HG03064 (cell line): ENCODE results near the gene ZBTB47.

ENCODE experiments used
- ATAC-seq: cut with Tn5 transposase; IDR thresholded peaks from one replicate; pipeline ENCODE4 v1.9.1; 2021; ENCODE audit warnings: low read depth; ENCODE audit not compliant: unreplicated experiment

The ZBTB47 gene

GRCh38 chr3:42696356-42697288 is 43.1 kb downstream of the ZBTB47 start:
- no peak for ATAC-seq

DNA sequence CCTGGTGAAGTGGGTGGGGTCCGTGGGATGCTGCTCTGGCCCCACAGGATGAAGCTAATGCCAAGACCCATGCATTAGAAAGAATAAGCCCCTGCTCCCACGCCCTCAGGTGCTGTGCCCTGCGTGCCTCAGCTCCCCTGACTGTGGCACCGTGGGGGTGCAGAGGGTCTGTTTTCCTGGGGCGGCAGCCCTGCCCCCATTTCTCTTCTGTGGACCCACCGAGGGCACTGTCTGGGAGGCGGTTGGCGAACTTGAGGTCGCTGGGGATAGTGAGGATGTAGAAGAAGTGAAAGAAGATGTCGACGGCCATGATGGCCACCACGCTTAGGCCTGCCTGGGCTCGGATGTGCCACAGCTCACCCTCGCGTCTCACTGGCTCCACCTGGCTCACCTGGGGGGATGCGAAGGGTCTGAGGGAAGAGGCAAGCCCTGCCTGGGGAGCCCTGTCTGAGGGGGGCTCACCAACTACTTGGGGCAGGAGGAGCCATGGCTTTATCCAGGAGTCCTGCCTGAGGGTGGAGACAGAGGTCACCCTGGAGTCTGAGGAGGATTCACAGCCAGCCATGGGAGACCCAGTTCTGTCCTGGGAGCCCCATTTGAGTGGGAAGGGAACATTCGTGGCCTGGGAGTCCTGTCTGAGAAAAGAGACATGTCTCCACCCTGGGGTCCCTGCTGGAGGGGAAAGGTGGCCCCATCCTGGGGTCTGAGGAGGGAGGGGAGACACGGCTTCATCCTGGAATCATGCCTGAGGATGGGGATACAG is 44.0 kb downstream of the ZBTB47 start:
- no peak for ATAC-seq

- ATAC-seq, result no peak
Observed at GRCh38 chr3:42698216-42698910, 44.9 kb downstream of the ZBTB47 start.

DNA sequence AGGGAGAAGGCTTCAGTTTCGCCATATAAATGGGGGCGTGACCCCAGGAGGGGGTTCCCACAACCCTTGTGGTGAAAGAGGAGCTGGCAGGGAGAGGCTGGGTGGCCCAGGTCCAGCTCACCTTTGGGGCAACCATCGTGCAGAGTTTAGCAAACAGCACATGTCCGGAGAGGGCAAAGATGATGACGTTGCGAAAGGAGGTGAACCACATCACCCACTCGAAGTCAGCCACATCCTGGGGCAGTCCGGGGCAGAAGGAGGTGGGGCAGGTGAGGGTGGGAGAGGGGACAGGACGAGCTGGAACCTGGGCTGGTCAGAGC is 45.4 kb downstream of the ZBTB47 start:
- no peak for ATAC-seq

DNA sequence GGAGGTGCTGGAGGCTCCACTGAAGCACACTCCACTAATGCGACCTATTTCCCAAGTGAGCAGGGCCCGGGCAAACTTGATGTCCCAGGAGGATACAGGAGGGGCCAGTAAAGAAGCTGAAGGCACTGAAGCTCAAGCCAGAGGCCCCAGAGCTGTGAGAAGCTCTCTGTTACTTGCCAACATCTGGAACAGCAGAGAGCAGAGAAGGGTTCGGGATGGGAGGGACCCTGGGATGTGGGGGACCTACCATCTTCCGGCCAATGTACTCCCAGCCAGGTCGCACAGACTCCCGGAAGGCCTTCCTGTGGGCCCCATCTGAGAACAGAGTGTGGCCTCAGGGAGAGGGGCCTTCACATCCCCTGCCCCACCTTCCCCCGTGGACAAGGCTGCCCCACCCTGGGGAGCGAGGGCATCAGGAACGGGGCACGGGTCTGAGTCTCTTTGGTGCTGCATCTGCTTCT is 46.0 kb downstream of the ZBTB47 start:
- no peak for ATAC-seq

DNA sequence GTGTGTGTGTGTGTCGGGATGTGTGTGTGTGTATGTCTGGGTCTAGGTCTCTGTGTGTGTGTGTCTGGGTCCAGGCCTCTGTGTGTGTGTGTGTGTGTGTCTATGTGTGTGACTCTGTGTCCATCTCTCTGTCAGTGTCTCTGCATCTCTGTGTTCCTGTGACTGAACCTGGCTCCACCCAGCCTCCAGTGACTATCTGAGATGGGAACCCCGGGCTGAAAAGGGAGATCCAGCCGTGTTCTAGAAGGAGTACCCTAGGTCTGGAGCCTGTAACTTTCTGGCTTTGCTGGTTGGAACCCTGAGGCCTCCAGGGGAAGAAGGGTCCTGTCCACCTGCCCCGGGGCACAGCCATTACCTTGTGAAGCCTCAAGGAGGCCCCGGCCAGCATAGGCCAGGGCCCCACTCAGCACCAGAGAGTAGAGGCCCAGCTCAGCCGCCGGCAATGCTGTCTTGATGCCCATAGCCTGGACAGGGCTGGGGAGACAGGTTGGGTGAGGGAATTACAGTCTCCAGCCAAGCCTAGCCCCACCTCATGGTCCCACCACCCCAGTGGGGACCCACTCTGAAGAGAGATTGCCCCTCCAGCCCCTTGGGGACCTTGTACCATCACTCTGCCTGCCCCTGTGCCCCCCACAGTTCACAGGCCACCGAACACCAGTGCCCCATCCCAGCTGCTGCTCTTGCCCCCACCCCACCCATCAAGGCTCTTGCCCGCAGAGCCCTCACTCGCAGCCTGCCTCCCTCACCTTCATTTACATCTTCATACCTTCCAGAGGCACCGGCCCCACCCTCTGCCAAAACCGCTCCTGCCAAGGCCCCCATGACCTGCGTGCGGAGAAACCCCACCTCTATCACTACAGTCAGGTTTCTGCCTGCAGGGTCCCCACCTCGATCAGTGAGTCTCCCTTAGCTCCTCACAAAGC is 47.1 kb downstream of the ZBTB47 start:
- no peak for ATAC-seq

DNA sequence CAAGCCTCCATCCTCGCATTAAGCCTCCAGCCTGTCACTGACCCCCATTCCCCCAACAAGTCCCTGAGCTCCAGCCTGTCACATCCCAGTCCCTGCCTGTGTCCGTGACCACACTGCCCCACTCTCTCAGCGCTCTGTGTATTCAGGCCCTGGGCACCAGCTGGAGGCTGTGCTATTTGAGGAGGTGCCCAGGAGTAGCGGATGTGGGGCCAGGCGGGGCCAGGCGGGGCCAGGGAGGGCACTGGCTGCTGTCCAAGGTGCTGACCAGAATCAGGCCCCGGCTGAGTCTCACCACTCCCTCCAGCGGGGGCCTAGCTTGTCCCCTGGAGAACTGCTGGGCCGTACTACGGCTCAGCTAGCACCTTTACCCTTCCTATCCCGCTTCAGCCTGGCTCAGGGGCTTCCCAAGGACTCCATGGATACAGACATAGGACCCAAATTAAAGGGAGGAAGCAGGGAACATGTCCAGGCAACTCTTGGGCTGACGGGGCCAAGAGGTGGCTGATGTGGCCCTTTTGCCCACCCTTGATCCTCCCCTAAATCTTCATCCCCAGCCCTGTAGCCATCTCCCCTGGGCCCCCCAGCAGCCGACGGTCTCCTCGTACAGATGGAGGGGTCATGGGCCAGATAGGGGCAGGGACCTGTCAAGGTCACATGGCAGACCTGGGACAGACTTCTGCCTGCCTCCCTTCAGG is 48.0 kb downstream of the ZBTB47 start:
- ATAC-seq, result no peak

DNA sequence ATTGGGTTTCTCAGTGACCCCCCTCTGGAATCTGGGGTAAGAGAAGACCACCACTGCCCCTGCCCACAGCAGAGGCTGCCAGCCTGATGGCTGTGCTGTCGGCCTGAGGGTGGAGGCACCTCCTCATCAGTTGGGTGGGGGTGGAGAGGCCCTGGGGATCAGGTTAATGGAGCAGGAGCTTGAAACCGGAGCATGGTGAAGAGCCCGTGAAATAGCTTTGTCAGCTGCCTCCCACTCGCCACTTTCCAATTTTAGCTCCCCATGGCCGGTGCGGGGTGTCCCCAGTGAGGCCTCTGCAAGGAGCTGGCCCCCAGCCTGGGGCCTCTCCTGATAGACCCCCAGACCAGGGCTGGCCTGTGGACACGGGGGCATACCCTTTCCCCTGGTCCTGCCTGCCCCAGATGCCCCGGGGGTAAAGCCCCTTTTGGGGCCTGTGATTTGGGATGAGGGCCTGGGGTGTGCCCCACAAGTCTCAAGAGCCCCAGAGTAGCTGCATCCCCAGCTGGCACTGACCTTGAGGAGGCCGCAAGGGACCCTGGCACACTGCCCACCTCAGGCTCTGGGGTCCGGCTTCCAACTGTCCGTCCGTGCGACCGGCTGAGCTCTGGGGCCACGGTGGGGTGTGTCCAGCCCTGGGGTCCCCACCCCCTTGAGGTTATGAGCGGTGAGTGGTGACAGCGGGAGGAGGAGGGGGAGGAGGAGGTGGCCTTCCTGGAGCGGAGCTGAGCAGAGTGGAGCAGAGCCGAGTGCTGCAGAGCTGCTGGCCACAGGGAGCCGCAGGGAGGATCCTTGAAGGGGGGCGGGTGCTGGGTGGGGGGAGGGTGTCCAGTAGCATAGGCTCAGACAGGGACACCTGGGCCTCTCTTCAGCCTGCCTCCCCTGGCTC is 48.8 kb downstream of the ZBTB47 start, which contains the start of gene HHATL:
Gene HHATL (minus strand): TSS at position 733 of the 886 bp plus-strand sequence. CDS start 1,972 bp downstream, outside the sequence.
- no peak for ATAC-seq

- no peak for ATAC-seq
Observed at GRCh38 chr3:42702982-42703694, 49.6 kb downstream of the ZBTB47 start.

DNA sequence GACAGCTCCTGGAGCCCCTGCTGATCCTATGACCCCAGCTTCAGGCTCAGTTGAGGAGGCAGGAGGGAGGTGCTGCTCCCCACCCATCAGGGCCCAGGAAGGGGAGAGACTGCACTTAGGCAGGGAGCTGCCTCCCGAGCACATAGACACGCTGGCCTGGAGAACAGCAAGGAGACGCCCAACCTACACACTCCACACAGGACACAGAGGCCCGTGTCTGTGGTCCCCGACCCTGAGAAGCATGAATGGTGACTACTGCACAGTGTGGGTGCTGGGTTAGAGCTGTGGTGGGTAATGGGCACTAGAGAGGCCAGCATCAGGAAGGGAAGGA is 50.2 kb downstream of the ZBTB47 start:
- ATAC-seq, result no peak

GRCh38 chr3:42704136-42704841 is 50.8 kb downstream of the ZBTB47 start:
- ATAC-seq, result no peak

GRCh38 chr3:42705058-42705767 is 51.7 kb downstream of the ZBTB47 start:
- ATAC-seq, result no peak

- ATAC-seq, result no peak
Observed at GRCh38 chr3:42705962-42706585, 52.6 kb downstream of the ZBTB47 start.

GRCh38 chr3:42706721-42707619 is 53.5 kb downstream of the ZBTB47 start:
- ATAC-seq, result no peak
